Glomerular visceral epithelial cell (primary cell): ENCODE measurements around the gene MAPKAP1.

Source experiments
- DNase-seq: peaks from one replicate; pipeline ENCODE4 v3.0.0-alpha.2; 2016; ENCODE audit errors: extremely low spot score

Gene MAPKAP1

DNA sequence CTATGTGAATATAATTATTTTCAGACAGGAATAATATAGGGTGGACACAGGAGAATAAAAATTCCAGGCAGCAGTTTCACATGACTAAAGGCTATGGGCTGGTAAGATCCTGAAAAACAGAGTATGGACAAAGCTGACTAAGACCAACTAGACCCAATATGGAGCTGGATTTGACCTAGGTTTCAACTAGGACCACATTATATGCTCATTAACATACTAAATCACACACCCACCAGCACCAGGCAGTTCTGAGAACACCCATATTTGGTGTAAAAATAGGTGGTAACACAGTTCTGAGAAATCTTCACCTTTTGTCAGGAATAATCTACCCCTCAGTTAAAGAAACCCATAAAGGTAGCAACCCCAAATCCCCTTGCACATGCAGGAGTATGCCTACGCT, 64.7 kb downstream of the MAPKAP1 start:
- no peak for DNase-seq

DNA sequence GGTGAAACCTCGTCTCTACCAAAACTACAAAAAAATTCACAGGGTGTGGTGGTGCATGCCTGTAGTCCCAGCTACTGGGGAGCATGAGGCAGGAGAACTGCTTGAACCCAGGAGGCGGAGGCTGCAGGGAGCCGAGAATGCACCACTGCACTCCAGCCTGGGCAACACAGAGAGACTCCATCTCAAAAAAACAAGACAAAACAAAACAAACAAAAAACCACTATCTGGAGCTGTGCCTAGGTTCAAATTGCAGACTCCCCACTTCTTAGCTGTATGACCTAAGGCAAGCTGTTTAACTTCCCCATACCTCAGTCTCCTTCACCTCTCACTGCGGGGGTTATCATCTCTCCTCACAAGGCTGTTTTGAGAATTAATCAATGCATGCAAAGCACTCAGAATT, 68.0 kb downstream of the MAPKAP1 start:
- DNase-seq, result no peak

DNA sequence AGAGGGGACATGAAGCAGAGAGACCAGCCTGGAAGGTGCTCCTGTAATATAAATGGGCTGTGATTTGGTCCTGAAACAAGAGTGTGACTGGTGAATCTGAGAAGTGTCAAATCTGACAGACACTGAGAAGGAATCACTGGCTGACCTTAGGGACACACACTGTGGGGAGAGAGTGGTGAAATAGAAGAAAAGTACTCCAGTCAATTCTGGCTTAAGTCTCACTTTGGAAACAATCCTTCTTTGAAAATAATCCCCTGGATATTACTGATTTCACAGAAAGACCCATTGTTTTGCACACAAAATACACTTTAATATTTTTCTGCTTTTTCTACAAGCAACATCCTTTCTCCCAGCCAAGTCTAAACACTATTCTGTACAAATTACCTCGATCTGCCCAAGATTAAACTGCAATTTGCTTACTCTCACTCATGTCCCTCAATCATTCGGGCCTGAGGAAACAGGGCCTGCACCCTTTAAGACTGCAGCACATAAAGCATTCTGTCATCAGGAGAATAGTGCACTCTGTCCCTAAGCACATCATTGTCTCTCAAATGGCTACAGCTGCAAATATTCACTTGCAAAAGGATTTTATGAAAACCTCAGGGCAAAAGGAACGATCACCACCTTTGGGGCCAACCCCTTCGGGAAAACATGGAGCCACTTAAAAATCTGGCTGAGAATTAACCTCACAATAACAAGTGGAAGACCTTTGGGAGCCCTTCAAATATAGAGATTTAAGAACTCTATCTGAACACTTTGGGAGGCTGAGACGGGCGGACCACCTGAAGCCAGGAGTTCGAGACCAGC, 68.6 kb downstream of the MAPKAP1 start:
- DNase-seq, result no peak

DNA sequence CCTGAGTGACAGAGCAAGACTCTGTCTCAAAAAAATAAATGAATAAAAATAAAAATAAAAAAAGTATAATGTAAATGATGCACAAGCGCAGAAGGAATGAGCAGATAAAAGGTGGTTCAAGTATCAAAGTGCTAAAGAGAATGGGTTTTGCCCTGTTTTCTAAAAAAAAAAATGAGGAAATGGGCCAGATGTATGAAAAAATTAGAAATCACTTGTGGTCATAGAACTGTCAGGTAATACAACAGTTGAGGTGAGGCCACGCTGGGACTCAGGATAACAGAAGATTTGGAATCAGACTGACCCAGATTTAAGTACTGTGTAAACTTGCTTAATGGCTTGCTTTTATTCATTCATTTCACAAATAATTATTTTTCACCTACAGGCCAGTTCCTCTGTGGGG, 69.8 kb downstream of the MAPKAP1 start:
- no peak for DNase-seq

DNA sequence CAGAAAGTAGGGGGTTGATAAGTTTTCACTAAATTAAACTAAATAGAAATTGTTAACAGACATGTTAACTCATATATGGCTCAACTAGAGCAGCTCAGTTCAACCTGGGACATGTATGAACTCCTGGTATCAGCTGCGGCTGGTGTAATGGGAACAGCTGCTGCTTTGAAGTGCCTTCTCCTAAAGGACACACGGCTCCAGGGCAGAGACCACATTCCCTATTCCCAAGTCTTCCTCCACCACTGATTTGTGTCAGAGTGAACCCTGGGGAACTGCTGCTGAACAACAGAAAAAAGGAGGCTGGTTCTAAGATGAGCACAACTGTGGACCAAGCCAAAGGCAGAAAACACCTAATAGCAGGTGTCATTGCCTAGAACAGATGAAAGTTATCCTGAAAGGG, 71.1 kb downstream of the MAPKAP1 start:
- DNase-seq, result no peak

DNA sequence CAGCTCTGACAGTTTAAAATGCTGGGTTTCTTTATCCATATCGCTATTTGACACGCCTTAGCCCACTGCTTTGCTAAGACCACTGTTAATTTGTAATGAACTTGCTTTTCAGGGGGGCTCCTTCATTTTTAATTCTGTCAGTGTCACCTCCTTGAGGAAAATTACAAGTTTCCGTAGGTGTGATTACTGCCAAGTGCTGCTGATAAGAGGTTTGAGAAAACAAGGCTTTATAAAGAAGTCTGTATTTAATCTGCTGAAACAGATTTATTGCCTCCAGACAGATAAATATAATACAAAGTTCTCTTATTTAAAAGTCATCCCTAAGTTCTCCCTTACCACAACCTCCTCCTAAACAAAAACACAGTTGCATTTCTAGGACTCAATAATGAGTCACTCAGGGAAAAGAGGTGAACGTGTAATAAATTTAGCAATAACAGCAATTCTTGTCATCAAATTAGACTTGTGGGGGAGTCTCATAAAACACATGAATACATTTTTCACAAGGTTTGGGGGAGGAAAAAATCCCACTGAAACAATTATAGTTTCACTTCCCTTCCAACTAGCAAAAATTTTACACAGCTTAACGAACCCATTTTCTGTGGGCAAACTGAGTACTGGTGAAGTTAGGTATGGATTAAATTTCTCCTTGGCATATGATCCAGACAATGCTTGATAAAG, 72.8 kb downstream of the MAPKAP1 start:
- no peak for DNase-seq

DNA sequence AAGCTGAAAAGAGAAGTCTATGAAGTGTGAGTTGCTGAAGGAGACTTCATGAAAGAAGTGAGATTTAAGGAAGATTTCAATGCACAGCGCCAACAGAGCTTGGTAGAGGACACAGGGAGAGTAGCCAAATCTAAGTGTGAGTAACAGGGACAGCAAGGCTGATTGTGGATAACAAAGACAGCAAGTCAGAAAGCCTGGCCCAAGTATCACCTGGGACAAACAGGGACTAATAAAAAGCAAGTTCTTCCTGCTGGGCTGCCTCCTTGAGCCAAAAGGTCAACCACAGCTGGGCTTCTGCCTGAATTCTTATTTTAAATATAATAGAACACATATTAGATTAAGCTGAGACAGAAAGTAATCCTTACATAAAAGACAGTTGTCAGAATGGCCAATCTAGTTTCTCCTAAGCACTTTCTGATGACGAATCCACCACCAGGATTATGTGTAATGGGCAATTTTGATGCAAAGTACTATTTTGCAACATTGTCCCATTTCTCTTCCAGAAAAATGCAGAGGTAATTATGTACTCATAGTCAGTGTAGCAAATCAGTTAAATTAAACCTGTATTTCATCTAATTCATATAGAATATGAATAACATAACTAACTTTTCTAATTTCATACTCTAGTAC, 73.8 kb downstream of the MAPKAP1 start:
- no peak for DNase-seq

DNA sequence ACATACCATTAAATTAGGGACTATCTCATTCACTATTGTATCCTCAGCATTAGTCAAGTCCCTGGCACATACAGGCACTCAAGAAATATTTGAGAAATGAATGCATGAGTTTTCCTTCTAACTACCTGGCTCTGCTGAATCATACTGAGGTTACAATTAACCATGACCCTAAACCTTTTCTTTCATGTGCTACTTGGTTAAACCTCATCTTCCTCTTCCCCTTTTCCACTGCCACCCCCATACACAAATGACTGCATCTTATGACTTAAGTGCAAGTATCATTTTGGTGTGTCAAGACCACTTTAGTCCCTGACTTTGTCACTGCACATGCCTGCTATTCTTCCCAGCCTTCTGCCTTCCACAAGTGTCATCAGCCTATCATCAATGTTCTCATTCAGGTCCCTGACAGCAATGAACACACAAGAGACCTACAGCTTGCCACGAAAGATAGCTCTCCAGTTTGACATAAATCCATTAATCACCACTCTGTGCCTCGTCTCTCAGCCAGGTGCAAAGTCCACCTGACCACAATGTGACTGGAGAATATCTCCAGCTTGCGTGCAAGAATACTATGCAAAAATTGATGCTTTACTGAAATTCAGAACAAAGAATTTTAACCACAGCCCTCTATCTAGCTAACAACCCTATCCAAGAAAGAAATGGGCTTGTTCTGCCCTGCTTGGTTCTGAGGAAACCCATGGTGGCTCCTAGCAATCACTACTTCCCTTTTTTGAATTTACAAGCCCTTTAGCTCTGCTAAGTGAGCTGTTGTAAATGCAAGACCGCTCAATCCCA, 74.5 kb downstream of the MAPKAP1 start:
- DNase-seq, result peak; percentile 68

DNA sequence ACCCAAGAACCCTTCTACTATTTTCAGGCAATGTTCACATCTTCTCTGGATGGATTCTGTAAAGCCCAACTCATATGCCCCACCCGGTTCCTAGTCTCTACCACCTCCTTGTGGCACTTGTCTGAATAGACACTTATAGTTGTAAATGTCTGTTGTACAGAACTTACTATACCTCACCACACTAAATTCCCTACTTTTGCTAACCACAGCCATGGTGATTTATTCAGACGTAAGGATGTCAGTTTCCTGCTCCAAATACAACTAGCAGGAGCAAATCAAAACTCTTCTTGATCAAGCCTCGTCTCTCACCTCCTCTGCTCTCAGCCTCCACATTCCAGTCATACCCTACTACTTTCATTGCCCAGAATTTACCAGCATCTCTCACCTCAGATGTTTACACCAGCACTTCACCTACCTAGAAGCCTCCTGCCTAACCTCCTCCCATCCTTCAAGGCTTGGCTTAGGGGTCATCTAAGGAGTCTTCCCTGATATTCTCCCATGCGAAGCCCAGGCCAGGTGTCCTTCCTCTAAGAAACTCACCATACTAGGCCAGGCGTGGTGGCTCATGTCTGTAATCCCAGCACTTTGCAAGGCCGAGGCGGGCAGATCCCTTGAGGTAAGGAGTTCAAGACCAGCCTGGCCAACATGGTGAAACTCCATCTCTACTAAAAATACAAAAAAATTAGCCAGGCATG, 75.5 kb downstream of the MAPKAP1 start:
- DNase-seq, result peak; percentile 55

DNA sequence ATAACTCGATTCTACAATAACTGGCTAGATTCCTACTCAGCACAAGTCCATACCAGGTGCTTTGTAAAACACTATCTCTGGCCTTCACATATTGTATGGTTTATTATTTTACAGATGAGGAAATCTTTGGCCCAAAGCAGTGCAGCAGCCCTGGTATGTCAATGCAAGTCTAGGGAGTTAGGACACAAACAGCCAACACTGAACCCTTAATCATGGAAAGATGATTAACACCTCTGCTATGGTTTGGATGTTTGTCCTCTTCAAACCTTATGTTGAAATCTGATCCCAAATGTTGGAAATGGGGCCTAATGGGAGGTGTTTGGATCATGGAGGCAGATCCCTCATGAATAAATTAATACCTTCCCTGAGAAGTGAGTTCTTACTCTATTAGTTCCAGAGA, 76.6 kb downstream of the MAPKAP1 start:
- no peak for DNase-seq

DNA sequence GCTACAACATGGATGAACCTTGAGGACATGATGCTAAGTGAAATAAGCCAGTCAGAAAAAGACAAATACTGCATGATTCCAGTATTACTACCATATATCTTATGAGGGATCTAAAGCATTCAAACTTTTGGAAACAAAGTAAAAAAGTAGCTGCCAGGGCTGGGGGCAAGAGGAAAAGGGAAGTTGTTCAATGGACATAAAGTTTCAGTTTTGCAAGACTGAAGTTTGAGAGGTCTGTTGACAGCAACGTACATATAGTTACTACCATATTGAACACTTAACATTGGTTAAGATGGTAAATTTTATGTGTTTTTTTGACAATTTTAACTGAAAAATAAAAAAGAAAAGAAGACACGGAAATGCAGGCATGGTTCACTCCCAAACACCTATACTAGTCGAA, 77.6 kb downstream of the MAPKAP1 start:
- no peak for DNase-seq

DNA sequence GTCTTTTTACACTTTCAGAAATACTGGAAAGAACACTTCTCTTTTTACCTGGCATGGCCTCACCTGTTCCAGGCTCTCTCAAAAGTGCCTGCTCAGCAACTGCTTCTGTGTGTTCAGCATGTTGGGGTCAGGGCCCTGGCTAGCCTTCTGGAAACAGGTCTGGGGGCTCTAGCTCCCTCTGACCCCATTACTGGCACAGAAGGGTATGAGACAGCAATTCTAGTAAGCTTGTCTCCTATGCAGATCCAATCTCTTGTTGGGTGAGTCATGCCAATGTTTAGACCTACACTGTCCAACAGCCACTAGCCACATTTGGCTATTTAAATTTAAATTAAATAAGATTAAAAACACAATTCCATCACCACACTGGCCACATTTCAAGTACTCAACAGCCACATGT, 80.8 kb downstream of the MAPKAP1 start:
- DNase-seq, result no peak

DNA sequence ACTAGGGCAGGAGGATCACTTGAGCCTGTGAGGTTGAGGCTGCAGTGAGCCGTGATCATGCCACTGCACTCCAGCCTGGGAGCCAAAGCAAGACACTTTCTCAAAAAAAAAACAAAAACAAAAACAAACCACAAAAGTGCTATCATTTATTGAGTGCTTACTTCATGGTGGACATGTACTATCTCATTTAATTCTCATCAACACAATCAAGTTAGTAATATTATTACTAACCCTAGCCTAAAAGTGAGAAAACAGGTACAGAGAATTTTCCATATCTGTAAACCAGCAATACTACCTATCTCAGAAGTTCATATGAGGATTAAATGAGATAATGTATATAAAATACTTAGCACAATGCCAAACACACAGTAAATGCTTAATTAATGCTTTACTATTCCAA, 85.8 kb downstream of the MAPKAP1 start:
- no peak for DNase-seq

DNA sequence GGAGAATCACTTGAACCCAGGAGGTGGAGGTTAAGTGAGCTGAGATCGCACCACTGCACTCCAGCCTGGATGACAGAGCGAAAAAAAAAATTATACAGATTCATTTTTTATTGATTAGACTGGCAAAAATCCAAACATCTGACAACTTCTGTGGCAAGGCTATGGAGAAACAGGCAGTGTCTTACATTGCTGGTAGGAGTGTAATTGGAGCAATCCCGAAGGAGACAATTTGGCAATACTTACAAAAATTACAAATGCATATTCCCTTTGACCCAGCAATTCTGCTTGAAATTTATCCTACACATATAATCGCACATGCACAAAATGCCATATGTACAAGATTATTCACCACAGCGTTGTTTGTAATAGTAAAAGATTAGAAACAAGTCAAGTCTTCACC, 86.8 kb downstream of the MAPKAP1 start:
- DNase-seq, result no peak

DNA sequence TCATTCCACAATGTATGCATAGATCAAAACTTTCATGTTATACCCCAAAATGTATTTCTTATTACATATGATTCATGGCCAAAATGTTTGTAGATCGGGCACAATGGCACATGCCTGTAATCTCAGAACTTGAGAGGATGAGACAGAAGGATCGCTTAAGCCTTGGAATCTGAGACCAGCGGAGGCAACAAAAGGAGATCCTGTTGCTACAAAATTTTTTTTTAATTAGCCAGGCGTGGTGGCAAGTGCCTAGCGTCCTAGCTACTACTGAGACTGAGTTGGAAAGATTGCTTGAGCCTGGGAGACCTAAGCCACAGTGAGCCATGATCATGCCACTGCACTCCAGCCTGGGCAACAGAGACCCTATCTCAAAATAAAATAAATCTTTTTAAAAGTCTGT, 89.9 kb downstream of the MAPKAP1 start:
- DNase-seq, result no peak

DNA sequence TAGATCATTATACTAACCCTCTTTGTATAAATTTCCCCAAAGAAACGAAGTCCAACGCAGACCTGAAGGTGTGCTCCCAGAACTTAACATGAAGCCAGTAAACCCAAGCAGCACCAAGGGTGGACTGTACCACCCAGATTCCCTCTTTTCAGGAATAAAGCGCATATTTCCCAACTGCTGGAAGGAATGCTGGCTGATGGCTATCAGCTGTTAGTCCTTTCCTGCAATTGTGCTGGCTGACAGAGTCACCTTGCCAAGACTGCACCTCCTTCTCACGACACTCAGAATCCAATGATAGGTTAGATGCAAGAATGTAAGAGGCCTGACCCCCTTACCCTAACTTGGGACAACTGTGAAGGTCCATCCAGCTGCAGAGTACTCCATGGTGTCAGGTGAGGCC, 93.9 kb downstream of the MAPKAP1 start:
- no peak for DNase-seq

DNA sequence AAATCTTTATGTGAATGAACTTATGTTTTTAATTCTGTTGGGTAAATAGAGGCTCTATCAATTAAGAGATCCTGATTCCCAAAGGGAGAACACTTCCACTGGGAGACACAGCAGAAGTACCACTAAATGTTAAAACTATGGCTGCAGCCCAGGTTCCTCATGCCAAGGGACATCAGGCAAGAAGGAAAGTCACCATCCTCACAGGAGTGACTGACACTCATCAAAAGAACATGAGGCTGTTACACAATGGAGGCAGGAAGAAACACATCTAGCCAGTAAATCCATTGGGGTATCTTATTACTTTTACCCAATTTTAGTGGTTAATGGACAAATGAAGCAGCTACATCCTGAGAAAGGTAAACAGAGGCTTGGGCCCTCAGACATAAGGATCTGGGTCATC, 94.4 kb downstream of the MAPKAP1 start:
- DNase-seq, result no peak

DNA sequence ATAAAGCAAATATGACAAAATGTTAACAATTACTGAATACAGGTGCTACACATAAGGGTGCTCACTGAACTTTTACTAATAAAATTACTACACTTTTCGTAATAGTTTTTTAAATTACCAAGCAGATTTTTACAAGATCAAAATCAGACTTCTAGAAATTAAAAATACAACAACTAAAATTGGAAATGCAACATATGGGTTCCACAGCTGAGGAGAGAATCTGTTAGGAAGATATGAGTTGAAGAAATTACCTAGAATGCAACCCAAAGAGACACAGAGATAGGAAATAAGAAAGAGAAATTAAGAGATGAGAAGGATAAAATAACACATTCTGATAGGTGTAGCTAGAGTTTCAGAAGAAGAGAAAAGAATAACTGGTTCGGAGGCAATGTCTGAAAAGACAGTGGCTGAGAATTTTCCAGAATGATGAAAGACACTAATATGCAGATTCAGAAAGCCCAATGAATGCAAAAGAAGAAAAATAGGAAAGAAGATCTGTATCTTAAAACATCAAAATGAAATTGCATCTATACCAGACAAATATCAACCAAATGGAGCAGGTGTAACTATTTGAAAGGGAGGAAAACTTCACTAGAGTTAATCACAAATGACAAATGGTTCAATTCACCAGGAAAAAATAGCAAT, 95.8 kb downstream of the MAPKAP1 start:
- DNase-seq, result no peak

DNA sequence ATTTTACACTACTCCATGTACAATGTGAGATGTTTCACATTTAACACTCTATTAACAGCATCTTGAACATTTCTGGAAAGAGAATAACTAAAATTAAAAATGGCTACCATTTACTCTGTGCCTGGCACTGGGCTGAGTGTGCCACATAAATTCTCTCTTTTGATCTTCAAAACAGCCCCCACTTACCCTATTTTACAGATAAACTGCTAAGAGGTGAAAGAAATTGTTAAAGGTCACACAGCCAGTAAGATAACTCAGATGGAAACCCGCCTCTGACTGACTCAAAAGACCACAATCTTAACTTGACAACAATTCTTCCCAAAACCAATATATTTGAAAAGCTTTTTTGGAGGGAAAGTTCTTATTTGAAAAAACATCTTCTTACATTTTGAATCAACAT, 97.3 kb downstream of the MAPKAP1 start:
- DNase-seq, result no peak

DNA sequence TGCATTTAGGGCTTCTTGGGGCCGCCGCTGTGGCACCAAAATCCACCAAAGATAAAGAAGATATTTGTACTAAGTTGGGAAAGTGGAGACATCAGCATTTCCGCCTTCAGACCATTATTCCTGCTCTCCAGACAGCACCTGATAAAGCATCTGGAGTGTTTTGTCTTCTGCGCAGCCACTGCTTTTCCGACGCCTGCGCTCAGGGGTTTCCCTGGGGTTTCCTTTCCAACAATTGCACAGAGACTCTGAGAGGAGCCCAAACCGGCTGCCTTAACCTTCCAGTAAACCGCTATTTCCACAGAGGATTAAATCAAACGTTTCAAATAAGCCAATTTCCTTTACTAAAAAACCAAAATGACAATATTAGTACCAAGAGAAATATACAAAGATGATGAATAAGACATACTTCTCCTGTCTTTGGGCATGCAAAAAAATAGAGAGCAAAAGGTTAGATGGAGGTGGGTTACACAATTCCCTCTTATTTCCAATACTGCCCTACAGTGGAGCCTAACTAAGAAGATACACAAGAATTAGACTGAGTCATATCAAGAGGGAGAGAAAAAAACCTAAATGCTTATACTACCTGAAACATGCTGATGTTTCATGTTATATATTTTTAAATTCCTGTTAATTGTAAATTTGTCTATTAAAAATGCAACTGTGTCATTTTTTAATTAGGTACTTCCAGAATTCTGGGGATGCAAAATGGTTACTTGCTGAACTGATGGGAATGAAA, 98.4 kb downstream of the MAPKAP1 start:
- no peak for DNase-seq
